Measurements from ENCODE around the gene CACNA1C.

CACNA1C gene

GRCh38 chr12:2171672-2172426 lies 119.1 kb downstream of the CACNA1C start:
- DNase-seq (ENCODE audit: low spot score) = no peak

- DNase-seq (ENCODE audit: low spot score) = no peak
Observed at GRCh38 chr12:2172491-2173214, 119.9 kb downstream of the CACNA1C start.

GRCh38 chr12:2173971-2174370 lies 121.2 kb downstream of the CACNA1C start:
- DNase-seq (ENCODE audit: low spot score) = no peak

- no peak for DNase-seq (ENCODE audit: low spot score)
Observed at GRCh38 chr12:2177003-2177402, 124.2 kb downstream of the CACNA1C start.

- DNase-seq (ENCODE audit: low spot score) = no peak
Observed at GRCh38 chr12:2177751-2178150, 125.0 kb downstream of the CACNA1C start.

GRCh38 chr12:2179058-2179457 lies 126.3 kb downstream of the CACNA1C start:
- no peak for DNase-seq (ENCODE audit: low spot score)

GRCh38 chr12:2179953-2180736 lies 127.4 kb downstream of the CACNA1C start:
- DNase-seq (ENCODE audit: low spot score) = no peak

GRCh38 chr12:2180737-2181082 lies 127.9 kb downstream of the CACNA1C start:
- DNase-seq (ENCODE audit: low spot score) = no peak

GRCh38 chr12:2183556-2184541 lies 131.1 kb downstream of the CACNA1C start:
- DNase-seq (ENCODE audit: low spot score) = no peak

- no peak for DNase-seq (ENCODE audit: low spot score)
Observed at GRCh38 chr12:2185751-2186341, 133.1 kb downstream of the CACNA1C start.

- no peak for DNase-seq (ENCODE audit: low spot score)
Observed at GRCh38 chr12:2187195-2187945, 134.6 kb downstream of the CACNA1C start.

GRCh38 chr12:2190085-2190484 lies 137.3 kb downstream of the CACNA1C start:
- DNase-seq (ENCODE audit: low spot score) = no peak

GRCh38 chr12:2190896-2191533 lies 138.2 kb downstream of the CACNA1C start:
- no peak for DNase-seq (ENCODE audit: low spot score)

- DNase-seq (ENCODE audit: low spot score) = no peak
Observed at GRCh38 chr12:2191534-2192153, 138.9 kb downstream of the CACNA1C start.

GRCh38 chr12:2192231-2192630 lies 139.4 kb downstream of the CACNA1C start:
- DNase-seq (ENCODE audit: low spot score) = no peak

- DNase-seq (ENCODE audit: low spot score) = no peak
Observed at GRCh38 chr12:2194060-2194459, 141.3 kb downstream of the CACNA1C start.

- DNase-seq (ENCODE audit: low spot score) = no peak
Observed at GRCh38 chr12:2194571-2194970, 141.8 kb downstream of the CACNA1C start.

- no peak for DNase-seq (ENCODE audit: low spot score)
Observed at GRCh38 chr12:2195085-2195484, 142.3 kb downstream of the CACNA1C start.

GRCh38 chr12:2198005-2198501 lies 145.3 kb downstream of the CACNA1C start:
- no peak for DNase-seq (ENCODE audit: low spot score)

All from globus pallidus (tissue), 1 donor.